K562 (cell line): ENCODE results near the gene HOXB13. TPM values are rescaled to one million over a fixed set of nuclear protein-coding genes. Genes with fewer than 3 reads are reported as not detected.

Experiments
- MCM2 ChIP-seq: fragments of 450-650 bp; IDR thresholded peaks from 2 replicates; pipeline ENCODE4 v1.6.1; 2017; ENCODE audit warnings: low read depth, mild to moderate bottlenecking
- ZBTB1 ChIP-seq: sonication (generic); formaldehyde crosslinking; IDR thresholded peaks from 2 replicates; pipeline ENCODE4 v1.8.1; 2023; ENCODE audit warnings: missing genetic modification reagents, low read depth, mild to moderate bottlenecking, borderline replicate concordance
- polyA plus RNA-seq, 8 experiments: library from polyadenylated mRNA; depleted of rRNA in 4 of 8; stranded (reverse) in 5 of 8; unstranded in 3 of 8; fragments of >200 nt; fragmentation: Nextera tagmentation in 2 of 8; fragmentation: Illumina TruSeq in 1 of 8; extraction: Ambion mirVana in 2 of 8; extraction: Trizol in 1 of 8; gene quantifications; 2 replicates each; pipeline versions ENCODE4 v1.2.1 to v1.2.3, GENCODE V29; 2011 to 2014; ENCODE audit warnings: inconsistent platforms in 1 of 8, missing spikeins in 1 of 8
- total RNA-seq, 7 experiments: library from RNA; depleted of rRNA in 6 of 7; stranded (reverse); fragments of >200 nt in 6 of 7; fragmentation: Illumina TruSeq in 2 of 7; extraction: Trizol in 2 of 7; gene quantifications; 2 replicates each; pipeline versions ENCODE4 v1.2.1 to v1.2.3, GENCODE V29; 2011 to 2021; ENCODE audit warnings: low replicate concordance in 1 of 7
- TF ChIP-seq, protein P1 (sequence below): fragments of 450-650 bp; IDR thresholded peaks from 2 replicates; pipeline ENCODE4 v1.6.1; 2016; ENCODE audit warnings: low read depth

The HOXB13 gene
- total and polyA plus RNA-seq, 9 of the 15 experiments (the other 6 are each of a cell fraction or from before 2014, with no cell fraction given) = not detected

DNA sequence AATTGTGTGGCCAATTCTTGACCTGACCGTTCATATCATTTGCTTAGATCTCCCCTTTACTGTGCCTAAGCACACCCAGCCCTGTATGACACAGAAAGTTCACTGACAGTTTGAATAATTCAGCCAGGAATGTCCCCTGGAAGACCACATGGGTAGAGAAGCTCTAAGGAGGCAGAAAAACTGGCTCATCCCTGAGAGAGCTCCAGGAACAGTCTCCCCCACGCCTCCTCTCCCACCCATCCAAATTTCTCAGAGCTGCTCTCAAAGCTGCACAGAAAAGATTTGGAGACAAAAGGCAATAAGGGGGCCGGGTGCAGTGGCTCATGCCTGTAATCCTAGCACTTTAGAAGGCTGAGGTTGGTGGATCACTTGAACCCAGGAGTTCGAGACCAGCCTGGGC lies 17.4 kb downstream of the HOXB13 start (continued):
- TF ChIP-seq, protein P1, sequence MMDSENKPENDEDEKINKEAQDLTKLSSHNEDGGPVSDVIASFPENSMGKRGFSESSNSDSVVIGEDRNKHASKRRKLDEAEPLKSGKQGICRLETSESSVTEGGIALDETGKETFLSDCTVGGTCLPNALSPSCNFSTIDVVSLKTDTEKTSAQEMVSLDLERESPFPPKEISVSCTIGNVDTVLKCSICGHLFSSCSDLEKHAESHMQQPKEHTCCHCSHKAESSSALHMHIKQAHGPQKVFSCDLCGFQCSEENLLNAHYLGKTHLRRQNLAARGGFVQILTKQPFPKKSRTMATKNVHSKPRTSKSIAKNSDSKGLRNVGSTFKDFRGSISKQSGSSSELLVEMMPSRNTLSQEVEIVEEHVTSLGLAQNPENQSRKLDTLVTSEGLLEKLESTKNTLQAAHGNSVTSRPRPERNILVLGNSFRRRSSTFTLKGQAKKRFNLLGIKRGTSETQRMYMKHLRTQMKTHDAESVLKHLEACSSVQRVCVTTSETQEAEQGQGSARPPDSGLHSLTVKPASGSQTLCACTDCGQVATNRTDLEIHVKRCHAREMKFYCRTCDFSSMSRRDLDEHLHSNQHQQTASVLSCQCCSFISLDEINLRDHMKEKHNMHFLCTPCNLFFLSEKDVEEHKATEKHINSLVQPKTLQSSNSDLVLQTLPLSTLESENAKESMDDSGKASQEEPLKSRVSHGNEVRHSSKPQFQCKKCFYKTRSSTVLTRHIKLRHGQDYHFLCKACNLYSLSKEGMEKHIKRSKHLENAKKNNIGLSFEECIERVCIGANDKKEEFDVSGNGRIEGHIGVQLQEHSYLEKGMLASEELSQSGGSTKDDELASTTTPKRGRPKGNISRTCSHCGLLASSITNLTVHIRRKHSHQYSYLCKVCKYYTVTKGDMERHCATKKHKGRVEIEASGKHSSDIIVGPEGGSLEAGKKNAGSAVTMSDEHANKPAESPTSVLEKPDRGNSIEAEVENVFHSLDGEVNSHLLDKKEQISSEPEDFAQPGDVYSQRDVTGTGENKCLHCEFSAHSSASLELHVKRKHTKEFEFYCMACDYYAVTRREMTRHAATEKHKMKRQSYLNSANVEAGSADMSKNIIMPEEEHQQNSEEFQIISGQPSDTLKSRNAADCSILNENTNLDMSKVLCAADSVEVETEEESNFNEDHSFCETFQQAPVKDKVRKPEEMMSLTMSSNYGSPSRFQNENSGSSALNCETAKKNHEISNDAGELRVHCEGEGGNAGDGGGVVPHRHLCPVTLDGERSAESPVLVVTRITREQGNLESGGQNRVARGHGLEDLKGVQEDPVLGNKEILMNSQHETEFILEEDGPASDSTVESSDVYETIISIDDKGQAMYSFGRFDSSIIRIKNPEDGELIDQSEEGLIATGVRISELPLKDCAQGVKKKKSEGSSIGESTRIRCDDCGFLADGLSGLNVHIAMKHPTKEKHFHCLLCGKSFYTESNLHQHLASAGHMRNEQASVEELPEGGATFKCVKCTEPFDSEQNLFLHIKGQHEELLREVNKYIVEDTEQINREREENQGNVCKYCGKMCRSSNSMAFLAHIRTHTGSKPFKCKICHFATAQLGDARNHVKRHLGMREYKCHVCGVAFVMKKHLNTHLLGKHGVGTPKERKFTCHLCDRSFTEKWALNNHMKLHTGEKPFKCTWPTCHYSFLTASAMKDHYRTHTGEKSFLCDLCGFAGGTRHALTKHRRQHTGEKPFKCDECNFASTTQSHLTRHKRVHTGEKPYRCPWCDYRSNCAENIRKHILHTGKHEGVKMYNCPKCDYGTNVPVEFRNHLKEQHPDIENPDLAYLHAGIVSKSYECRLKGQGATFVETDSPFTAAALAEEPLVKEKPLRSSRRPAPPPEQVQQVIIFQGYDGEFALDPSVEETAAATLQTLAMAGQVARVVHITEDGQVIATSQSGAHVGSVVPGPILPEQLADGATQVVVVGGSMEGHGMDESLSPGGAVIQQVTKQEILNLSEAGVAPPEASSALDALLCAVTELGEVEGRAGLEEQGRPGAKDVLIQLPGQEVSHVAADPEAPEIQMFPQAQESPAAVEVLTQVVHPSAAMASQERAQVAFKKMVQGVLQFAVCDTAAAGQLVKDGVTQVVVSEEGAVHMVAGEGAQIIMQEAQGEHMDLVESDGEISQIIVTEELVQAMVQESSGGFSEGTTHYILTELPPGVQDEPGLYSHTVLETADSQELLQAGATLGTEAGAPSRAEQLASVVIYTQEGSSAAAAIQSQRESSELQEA = no peak
- TF ChIP-seq ZBTB1 (CRISPR knock-in tag) = no peak
- no peak for TF ChIP-seq MCM2
